Measurements from ENCODE around the gene RAB11FIP4. TPM values are rescaled to one million over a fixed set of nuclear protein-coding genes. Genes with fewer than 3 reads are reported as not detected.

Gene RAB11FIP4
- total and polyA plus RNA-seq, 2 donors: 5.3 to 9.2 TPM

DNA sequence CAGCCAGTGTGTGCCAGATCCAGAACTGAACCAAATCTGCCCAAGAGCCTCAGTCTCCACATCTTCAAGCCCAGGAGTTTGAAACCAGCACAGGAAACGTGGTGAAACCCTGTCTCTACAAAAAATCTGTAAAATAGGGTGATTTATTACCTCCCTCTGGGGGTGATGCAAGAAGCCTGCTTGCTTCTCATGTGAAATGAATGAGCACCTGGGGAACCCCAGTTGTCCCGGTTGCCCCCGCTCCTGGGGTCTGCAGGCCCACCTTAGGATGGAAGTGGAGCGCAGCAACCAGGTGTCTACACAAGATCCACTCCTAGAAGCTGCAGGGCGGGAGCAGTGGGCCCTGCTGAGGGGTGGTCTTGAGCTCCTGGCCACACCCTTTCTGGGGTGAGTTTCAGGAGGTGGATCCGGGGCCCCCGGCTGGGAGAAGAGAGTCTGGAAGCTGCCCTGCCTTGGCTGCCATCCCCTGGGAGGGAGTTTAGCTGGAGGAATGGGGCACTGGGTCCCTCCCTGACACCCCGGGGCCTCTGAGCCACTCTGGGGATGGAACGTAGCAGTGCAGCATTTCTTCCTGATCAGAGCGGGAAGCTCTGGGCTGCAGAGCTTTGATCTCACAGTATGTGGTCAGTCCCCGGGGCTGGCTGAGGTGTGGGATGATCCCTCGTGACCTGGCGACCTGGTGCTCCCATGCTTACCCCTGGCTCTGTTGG lies 117.8 kb downstream of the RAB11FIP4 start:
- Histone ChIP-seq H3K4me3 (ENCODE audit: low read length in 2 of 2) (peak overlapping the region; percentile 5 to 21), H3K4me1 (ENCODE audit: control insufficient read depth in 2 of 2, insufficient read depth in 2 of 2, low read length in 2 of 2) (peaks cover 26 to 36% of the 10 kb centered on the region in 2 donors), H3K27ac (ENCODE audit: low read depth in 1 of 2, low read length in 1 of 2) (peak overlapping the region; percentile 90 to 91), H3K27me3 (ENCODE audit: control insufficient read depth in 2 of 2, insufficient read depth in 1 of 2, low read length in 1 of 2) (no peaks in the 10 kb centered on the region), H3K9me3 (ENCODE audit: control insufficient read depth in 2 of 2, insufficient read depth in 1 of 2, low read length in 1 of 2) (no peaks in the 10 kb centered on the region), H3K36me3 (ENCODE audit: control insufficient read depth in 2 of 2, insufficient read depth in 2 of 2, low read length in 1 of 2) (no peaks in the 10 kb centered on the region)
- WGBS: 52% methylated on average over 13 of the region's 13 CpGs
- no peak for DNase-seq (ENCODE audit: low read depth in 6 of 9, low spot score in 9 of 9)

DNA sequence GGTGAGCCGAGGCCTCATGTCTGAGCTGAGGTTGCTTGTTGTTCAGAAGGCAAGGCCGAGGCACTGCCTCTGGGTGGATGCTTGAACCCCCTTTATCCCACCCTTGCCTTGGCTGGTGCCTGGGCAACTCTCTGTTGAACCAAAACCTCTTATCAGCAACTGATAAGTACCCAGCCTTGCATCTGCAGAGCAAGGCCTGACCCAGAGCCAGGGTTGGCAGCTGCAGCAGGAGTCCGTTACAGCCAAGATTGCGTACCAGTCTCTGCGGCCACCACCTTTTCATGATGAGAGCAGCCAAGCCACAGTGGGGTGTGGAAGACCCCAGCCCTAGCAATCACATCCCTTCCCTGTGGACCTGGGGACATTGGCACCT lies 118.3 kb downstream of the RAB11FIP4 start:
- no peaks in the 10 kb centered on the region for H3K36me3 ChIP-seq (ENCODE audit: control insufficient read depth in 2 of 2, insufficient read depth in 2 of 2, low read length in 1 of 2)
- no peaks in the 10 kb centered on the region for H3K27me3 ChIP-seq (ENCODE audit: control insufficient read depth in 2 of 2, insufficient read depth in 1 of 2, low read length in 1 of 2)
- H3K9me3 ChIP-seq (ENCODE audit: control insufficient read depth in 2 of 2, insufficient read depth in 1 of 2, low read length in 1 of 2): no peaks in the 10 kb centered on the region
- no peak overlapping the region for H3K4me3 ChIP-seq (ENCODE audit: low read length in 2 of 2)
- peak overlapping the region; percentile 90 to 91 for H3K27ac ChIP-seq (ENCODE audit: low read depth in 1 of 2, low read length in 1 of 2)
- WGBS: 93% methylated on average over 5 of the region's 5 CpGs
- H3K4me1 ChIP-seq (ENCODE audit: control insufficient read depth in 2 of 2, insufficient read depth in 2 of 2, low read length in 2 of 2): peaks cover 26 to 36% of the 10 kb centered on the region in 2 donors
- DNase-seq (ENCODE audit: low read depth in 6 of 9, low spot score in 9 of 9): no peak

DNA sequence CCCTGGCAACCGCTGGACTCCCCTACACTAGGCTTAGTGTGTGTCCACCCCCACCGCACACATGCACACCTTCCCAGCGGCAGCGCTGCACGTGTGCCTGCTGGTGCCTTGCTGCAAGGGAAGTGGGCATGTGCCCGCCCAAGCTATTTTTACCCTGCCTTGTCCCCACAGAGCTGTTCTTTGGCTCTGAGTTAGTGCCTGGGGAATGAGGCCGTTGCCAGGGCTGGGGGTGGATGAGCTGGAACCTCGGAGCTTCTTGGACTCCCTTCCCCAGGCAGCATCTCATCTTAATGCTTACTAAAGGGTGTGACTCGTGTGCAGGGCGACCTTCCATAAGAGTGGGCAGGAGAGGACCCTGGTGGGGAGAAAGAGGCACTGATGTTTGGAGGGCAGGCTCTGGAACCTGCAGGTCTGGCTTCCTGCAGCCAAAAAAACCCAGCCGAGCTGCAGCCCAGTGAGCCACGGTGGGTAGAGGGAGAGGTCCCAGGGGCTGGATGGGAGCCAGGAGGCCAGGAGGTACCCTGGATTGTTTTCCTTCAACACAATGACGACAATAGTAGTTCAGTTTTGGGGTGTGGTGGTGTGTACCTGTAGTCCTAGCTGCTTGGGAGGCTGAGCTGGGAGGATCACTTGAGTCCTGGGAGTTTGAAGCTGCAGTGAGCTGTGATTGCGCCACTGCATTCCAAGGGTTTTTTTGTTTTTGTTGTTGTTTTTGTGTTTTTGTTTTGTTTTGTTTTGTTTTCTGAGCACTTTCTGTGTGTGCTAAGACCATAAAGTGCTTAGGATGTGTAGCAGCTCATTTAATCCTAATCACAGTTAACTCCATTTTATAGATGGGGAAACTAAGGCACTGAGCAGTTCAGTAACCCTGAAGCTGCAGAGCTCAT lies 119.1 kb downstream of the RAB11FIP4 start:
- Histone ChIP-seq H3K4me3 (ENCODE audit: low read length in 2 of 2) (no peak overlapping the region), H3K27ac (ENCODE audit: low read depth in 1 of 2, low read length in 1 of 2) (peak overlapping the region; percentile 90 to 91), H3K9me3 (ENCODE audit: control insufficient read depth in 2 of 2, insufficient read depth in 1 of 2, low read length in 1 of 2) (no peaks in the 10 kb centered on the region), H3K36me3 (ENCODE audit: control insufficient read depth in 2 of 2, insufficient read depth in 2 of 2, low read length in 1 of 2) (no peaks in the 10 kb centered on the region), H3K27me3 (ENCODE audit: control insufficient read depth in 2 of 2, insufficient read depth in 1 of 2, low read length in 1 of 2) (no peaks in the 10 kb centered on the region), H3K4me1 (ENCODE audit: control insufficient read depth in 2 of 2, insufficient read depth in 2 of 2, low read length in 2 of 2) (peaks cover 26 to 36% of the 10 kb centered on the region in 2 donors)
- 27% methylated on average over 14 of the region's 14 CpGs for WGBS
- DNase-seq (ENCODE audit: low read depth in 6 of 9, low spot score in 9 of 9): peak in 1 of 9 donors; percentile 29

- no peak overlapping the region for H3K27ac ChIP-seq (ENCODE audit: low read depth in 1 of 2, low read length in 1 of 2)
Observed at GRCh38 chr17:31511195-31511578, 119.7 kb downstream of the RAB11FIP4 start.

GRCh38 chr17:31511580-31511979 lies 120.1 kb downstream of the RAB11FIP4 start:
- DNase-seq (ENCODE audit: low read depth in 6 of 9, low spot score in 9 of 9): no peak
- H3K9me3 ChIP-seq (ENCODE audit: control insufficient read depth in 2 of 2, insufficient read depth in 1 of 2, low read length in 1 of 2): no peaks in the 10 kb centered on the region
- no peak overlapping the region for H3K4me3 ChIP-seq (ENCODE audit: low read length in 2 of 2)
- peaks cover 26 to 36% of the 10 kb centered on the region in 2 donors for H3K4me1 ChIP-seq (ENCODE audit: control insufficient read depth in 2 of 2, insufficient read depth in 2 of 2, low read length in 2 of 2)
- 85% methylated on average over 9 of the region's 9 CpGs for WGBS
- H3K27me3 ChIP-seq (ENCODE audit: control insufficient read depth in 2 of 2, insufficient read depth in 1 of 2, low read length in 1 of 2): no peaks in the 10 kb centered on the region
- H3K36me3 ChIP-seq (ENCODE audit: control insufficient read depth in 2 of 2, insufficient read depth in 2 of 2, low read length in 1 of 2): no peaks in the 10 kb centered on the region
- H3K27ac ChIP-seq (ENCODE audit: low read depth in 1 of 2, low read length in 1 of 2): no peak overlapping the region

More at GRCh38 chr17:31511195-31511578, 119.7 kb downstream of the RAB11FIP4 start:
- Histone ChIP-seq H3K27me3 (ENCODE audit: control insufficient read depth in 2 of 2, insufficient read depth in 1 of 2, low read length in 1 of 2) (no peaks in the 10 kb centered on the region), H3K4me1 (ENCODE audit: control insufficient read depth in 2 of 2, insufficient read depth in 2 of 2, low read length in 2 of 2) (peaks cover 26 to 36% of the 10 kb centered on the region in 2 donors), H3K4me3 (ENCODE audit: low read length in 2 of 2) (no peak overlapping the region), H3K36me3 (ENCODE audit: control insufficient read depth in 2 of 2, insufficient read depth in 2 of 2, low read length in 1 of 2) (no peaks in the 10 kb centered on the region), H3K9me3 (ENCODE audit: control insufficient read depth in 2 of 2, insufficient read depth in 1 of 2, low read length in 1 of 2) (no peaks in the 10 kb centered on the region)
- DNase-seq (ENCODE audit: low read depth in 6 of 9, low spot score in 9 of 9): no peak
- WGBS: 83% methylated on average over 9 of the region's 9 CpGs

DNA sequence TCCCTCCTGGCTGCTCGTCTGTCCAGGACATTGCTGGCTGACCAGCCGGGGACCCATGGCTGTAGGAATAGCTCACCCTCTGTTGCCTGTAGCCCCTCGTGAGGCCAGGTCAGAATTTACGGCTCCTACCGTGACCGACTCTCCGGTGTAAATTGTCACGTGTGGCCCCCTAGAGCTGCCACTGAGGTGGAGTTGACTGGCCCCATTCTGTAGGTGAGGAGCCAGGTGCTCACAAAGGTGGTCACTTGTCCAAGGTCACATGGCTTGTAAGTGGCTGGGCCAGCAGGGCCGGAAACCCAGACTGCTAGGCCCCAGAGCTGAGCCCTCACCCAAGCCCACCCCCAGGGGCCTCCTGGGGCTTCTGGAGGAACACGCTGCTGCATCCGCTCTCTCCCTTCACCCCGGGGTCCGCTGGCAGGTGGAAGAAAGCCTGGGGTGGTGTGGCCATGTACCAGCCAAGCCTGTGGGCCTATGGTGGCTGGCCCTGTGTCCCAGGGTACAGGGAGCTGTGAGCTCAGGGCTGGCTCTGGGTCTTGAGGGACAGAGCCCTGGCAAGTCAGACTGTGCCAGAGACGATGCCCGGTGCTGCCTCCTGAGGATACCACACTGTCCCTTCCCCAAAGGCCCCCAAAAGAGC lies 120.7 kb downstream of the RAB11FIP4 start:
- H3K36me3 ChIP-seq (ENCODE audit: control insufficient read depth in 2 of 2, insufficient read depth in 2 of 2, low read length in 1 of 2): no peaks in the 10 kb centered on the region
- H3K27ac ChIP-seq (ENCODE audit: low read depth in 1 of 2, low read length in 1 of 2): no peak overlapping the region
- H3K4me1 ChIP-seq (ENCODE audit: control insufficient read depth in 2 of 2, insufficient read depth in 2 of 2, low read length in 2 of 2): peaks cover 26 to 36% of the 10 kb centered on the region in 2 donors
- DNase-seq (ENCODE audit: low read depth in 6 of 9, low spot score in 9 of 9): no peak
- H3K27me3 ChIP-seq (ENCODE audit: control insufficient read depth in 2 of 2, insufficient read depth in 1 of 2, low read length in 1 of 2): no peaks in the 10 kb centered on the region
- 98% methylated on average over 15 of the region's 15 CpGs for WGBS
- no peak overlapping the region for H3K4me3 ChIP-seq (ENCODE audit: low read length in 2 of 2)
- H3K9me3 ChIP-seq (ENCODE audit: control insufficient read depth in 2 of 2, insufficient read depth in 1 of 2, low read length in 1 of 2): no peaks in the 10 kb centered on the region

GRCh38 chr17:31512796-31513195 lies 121.3 kb downstream of the RAB11FIP4 start:
- Histone ChIP-seq H3K27me3 (ENCODE audit: control insufficient read depth in 2 of 2, insufficient read depth in 1 of 2, low read length in 1 of 2) (no peaks in the 10 kb centered on the region), H3K27ac (ENCODE audit: low read depth in 1 of 2, low read length in 1 of 2) (no peak overlapping the region), H3K36me3 (ENCODE audit: control insufficient read depth in 2 of 2, insufficient read depth in 2 of 2, low read length in 1 of 2) (no peaks in the 10 kb centered on the region), H3K4me1 (ENCODE audit: control insufficient read depth in 2 of 2, insufficient read depth in 2 of 2, low read length in 2 of 2) (peaks cover 26 to 34% of the 10 kb centered on the region in 2 donors), H3K4me3 (ENCODE audit: low read length in 2 of 2) (no peak overlapping the region), H3K9me3 (ENCODE audit: control insufficient read depth in 2 of 2, insufficient read depth in 1 of 2, low read length in 1 of 2) (no peaks in the 10 kb centered on the region)
- DNase-seq (ENCODE audit: low read depth in 6 of 9, low spot score in 9 of 9): no peak
- 98% methylated on average over 12 of the region's 12 CpGs for WGBS

- no peak overlapping the region for H3K27ac ChIP-seq (ENCODE audit: low read depth in 1 of 2, low read length in 1 of 2)
- H3K4me1 ChIP-seq (ENCODE audit: control insufficient read depth in 2 of 2, insufficient read depth in 2 of 2, low read length in 2 of 2): peaks cover 21 to 24% of the 10 kb centered on the region in 2 donors
- no peaks in the 10 kb centered on the region for H3K36me3 ChIP-seq (ENCODE audit: control insufficient read depth in 2 of 2, insufficient read depth in 2 of 2, low read length in 1 of 2)
- H3K9me3 ChIP-seq (ENCODE audit: control insufficient read depth in 2 of 2, insufficient read depth in 1 of 2, low read length in 1 of 2): no peaks in the 10 kb centered on the region
- no peaks in the 10 kb centered on the region for H3K27me3 ChIP-seq (ENCODE audit: control insufficient read depth in 2 of 2, insufficient read depth in 1 of 2, low read length in 1 of 2)
- WGBS: 96% methylated on average over 15 of the region's 15 CpGs
- no peak overlapping the region for H3K4me3 ChIP-seq (ENCODE audit: low read length in 2 of 2)
- DNase-seq (ENCODE audit: low read depth in 6 of 9, low spot score in 9 of 9): no peak
Observed at GRCh38 chr17:31513731-31514427, 122.4 kb downstream of the RAB11FIP4 start.
